HG03108 (cell line): ENCODE results near the gene RSPH6A.
A peak's percentile ranks its signal among the peaks of the same experiment; 100 is the strongest.

Experiments
- ATAC-seq: cut with Tn5 transposase; IDR thresholded peaks from one replicate; pipeline ENCODE4 v1.9.1; 2021; ENCODE audit warnings: moderate library complexity; ENCODE audit not compliant: unreplicated experiment

The RSPH6A gene

DNA sequence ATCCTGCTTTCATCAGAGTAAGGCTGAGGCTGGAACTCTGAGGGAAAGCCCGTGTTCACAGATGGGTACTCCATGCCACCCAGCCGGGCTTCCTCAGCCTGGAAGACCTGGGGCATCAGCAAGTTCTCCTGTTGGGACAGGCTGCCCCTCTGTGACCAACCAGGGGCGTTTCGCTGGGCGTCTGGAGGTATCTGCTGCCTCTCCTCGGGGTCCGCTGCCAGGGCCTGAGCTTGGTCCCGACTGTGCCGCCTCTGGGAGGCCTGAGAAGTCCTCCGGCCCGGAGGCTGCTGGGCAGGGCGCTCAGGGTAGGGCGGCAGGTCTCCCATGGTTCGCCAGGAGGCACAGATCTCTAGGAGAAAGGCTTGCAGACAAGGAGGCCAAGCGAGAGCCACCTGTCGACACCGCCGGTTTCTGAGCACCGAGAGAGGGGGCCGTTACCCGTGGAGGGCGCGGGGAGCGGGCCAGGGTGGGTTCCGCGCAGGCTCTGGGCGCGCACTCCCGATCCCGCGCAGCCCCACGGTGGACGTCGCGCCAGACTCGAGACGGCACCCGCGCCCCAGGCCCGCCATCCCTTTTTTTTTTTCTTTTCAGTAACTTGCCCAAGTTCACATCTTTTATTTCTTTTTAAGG, at the start of gene RSPH6A:
Gene RSPH6A, minus strand, starts transcription at position 458 of the 630 bp plus-strand sequence. Its CDS starts 132 bp downstream, at position 326.
- no peak for ATAC-seq

DNA sequence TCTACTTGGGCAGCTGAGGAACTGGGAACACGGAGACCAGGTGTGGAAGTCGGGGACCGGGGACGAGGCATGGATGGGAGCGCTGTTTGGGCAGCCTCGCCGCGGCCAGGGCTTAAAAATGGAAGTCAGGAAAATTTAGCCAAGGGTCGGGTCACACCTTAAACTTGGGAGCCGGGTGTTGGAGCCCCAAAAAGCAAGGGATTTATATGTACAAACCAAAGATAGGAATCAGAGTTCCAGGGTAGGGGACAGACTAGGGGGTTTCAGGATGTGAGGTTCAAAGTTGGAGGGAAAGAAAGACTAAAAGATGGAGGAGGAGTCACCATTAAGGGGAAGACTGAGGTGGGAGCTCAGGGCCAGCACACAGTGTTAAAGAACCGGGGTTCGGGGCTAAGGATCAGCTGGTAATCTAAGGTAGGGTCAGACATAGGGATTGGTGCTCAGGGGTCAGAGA, 49.5 kb upstream of the RSPH6A start:
- no peak for ATAC-seq

DNA sequence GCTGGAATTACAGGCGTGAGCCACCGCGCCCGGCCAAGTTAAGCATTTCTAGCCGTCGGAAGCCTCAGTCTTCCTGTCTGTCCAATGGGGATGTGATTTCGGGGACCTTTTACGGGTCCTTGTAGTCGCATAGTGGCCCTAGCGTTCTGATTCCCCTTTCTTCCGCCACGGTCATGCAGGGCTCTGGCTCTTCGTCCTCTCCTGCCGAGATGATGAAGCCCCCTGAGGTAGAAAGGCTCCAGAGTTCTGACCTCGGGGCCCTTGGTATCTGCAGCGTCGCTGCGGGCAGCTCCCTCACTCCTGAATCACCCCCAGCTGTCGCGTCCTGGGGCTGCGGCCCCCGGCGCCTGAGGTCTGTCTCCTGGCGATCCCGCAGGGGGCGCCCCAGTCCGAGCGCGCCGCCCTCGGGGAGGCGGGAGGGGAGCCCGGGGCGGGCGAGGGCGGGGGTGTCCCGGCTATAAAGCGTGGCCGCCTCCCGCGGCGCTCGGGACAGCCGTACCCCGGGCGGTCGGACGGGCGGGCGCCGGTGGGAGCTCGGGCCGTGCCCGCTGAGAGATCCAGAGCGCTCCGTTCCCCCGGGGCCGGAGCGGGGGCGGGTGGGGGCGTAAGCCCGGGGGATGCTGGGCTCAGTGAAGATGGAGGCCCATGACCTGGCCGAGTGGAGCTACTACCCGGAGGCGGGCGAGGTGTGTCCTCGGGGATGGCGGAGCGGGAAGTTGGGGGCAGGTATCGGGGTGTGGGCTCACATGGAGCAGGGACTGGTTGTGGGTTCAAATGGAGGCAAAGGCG, 48.9 kb upstream of the RSPH6A start, which contains the start of gene FOXA3:
Gene FOXA3, plus strand, starts transcription at position 487 of the 789 bp plus-strand sequence. Its CDS starts 131 bp downstream, at position 618.
- ATAC-seq: peak; percentile 42

DNA sequence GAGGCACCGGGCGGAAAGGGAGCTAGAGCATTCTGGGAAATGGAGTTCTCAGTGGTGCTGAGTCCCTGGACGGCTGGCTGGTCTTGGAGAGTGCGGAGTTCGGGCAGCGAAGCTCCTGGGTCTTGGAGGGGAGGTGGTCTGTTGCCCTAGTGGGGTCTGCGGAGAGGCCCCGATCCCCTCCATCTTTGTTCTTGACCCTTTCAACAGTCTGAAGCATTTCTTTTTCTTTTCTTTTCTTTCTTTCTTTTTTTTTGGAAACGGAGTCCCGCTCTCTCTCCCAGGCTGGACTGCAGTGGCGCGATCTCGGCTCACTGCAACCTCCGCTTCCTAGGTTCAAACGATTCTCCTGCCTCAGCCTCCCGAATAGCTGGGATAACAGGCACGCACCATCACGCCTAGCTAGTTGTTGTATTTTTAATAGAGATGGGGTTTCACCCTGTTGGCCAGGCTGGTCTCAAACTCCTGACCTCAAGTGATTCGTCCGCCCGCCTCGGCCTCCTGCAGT, 48.3 kb upstream of the RSPH6A start:
- no peak for ATAC-seq

DNA sequence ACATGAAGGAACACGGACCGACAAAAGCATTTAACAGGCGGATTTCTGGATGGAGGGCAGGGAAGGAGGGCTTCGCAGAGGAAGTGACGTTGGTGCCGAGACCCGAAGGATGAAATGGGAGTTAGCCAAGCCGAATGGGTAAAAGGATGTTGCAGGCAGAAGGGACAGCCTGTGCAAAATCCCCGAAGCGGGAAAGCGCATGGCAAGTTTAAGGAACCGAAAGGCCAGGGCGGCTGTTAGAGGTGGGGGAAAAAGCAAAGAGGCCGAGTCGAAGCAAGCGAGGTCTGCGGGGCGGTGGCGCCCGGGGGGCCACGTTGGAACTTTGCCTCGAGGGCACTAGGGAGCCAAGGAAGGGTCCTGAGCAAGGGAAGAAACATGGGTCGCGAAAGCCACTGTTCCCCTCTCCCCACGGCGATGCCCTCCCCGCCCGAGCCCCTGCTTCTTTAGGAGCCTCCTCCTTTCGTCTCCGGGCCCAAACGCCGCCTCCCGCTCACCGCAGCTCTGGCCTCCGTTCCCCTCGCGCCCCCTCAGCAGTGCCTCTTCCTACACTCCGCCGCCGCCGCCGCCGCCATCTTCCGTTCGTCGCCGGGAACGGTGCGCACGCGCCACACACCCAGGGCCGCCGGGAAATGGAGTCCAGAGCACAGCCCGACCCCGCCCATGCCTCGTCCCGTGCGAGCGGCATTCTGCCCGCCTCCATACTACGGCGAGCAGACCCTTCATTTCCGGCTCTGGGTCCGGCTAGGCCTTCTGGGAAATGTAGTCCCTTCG, 47.6 kb upstream of the RSPH6A start, which contains the start of gene SYMPK:
Gene SYMPK, minus strand, starts transcription at position 584 of the 771 bp plus-strand sequence. CDS start 8,652 bp downstream, outside the sequence.
- peak; percentile 93 for ATAC-seq

DNA sequence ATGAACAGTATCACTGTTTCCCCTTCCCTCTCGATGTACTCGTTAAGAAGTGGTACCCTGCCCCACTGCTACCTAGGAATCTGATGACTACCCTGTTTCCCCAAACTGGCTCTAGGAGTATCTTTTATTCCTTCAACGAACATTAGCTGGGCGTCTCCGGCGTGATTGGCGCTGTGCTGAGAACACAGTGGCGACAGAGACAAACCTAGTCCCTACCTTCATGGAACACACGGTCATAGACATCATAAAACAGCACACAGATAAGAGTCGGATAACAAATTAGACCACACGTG, 47.1 kb upstream of the RSPH6A start:
- no peak for ATAC-seq

DNA sequence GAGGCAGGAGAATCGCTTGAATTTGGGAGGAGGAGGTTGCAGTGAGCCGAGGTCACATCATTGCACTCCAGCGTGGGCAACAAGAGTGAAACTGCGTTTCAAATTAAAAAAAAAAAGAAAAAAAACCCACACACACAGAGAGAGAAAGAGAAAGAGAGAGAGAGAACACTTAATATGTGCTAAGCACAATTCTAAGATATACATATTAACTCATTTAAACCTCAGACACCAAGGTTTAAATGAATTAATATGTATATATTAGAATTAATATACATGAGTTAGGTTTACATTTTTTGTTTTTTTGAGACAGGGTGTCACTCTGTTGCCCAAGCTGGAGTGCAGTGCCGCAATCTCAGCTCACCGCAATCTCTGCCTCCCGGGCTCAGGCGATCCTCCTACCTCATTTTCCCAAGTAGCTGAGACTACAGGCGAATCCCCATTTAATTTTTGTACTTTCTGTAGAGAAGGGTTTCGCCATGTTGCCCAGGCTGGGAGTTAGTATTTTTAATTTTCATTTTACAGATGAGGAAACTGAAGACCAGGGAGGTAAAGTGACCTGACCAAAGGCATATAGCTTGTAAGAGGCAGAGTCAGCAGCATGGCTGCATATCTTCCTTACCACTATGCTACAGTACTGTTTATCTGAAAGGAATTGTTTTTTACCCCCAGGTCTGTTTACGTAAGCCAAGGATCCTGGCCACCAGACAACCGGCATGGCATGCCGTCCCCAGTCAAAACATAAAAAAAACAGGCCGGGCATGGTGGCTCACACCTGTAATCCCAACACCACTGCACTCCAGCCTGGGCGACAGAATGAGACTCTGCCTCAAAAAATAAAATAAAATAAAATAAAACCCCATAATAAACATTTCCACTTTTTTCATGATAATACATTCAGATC, 45.5 kb upstream of the RSPH6A start:
- no peak for ATAC-seq

DNA sequence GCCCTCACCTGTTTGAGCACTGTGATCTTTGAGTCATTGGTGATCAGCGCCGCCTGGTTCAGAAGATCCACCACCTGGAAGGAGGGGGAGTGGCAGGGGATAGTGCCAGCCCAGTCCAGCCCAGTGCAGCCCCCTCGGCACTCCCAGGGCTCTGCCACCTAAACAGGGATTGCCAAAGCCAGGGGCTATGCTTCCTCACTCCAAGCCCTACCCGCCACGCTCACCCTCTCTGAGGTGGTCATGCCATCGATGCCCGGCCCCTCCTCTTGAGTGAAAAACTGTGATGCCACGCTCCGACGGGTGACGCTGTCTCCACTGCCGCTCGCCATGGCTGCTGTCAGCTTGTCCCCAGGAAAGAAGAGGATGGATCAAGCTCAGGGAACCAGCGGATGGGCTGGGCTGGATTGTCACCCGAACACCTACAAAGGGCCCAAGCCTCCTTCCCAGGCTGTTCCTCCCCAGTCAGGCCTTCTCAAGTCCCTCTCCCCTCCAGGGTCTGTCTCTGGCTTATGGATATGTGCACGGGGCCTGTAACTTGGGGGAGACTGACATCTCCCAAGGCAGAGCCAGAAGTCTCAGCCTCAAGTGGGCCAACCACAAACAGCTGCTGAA, 39.2 kb upstream of the RSPH6A start:
- ATAC-seq: no peak

DNA sequence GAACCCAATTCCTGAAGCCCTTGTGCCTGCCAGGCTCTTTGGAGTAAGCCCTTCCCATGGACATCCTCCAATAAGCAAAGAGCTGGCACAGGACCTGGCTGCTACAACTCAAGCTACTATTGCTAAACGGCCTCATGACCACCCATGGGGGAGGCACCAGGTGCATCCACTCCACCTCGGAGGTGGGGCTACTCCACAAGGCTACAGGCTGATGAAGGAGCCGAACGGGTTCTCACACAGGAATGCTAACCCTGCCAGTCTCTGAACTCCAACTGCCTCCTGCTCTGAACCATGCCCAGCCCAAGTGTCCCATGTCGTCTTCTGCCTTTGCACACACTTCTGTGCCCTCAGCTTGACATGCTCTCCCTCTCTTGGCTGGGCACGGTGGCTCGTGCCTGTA, 37.9 kb upstream of the RSPH6A start:
- no peak for ATAC-seq

DNA sequence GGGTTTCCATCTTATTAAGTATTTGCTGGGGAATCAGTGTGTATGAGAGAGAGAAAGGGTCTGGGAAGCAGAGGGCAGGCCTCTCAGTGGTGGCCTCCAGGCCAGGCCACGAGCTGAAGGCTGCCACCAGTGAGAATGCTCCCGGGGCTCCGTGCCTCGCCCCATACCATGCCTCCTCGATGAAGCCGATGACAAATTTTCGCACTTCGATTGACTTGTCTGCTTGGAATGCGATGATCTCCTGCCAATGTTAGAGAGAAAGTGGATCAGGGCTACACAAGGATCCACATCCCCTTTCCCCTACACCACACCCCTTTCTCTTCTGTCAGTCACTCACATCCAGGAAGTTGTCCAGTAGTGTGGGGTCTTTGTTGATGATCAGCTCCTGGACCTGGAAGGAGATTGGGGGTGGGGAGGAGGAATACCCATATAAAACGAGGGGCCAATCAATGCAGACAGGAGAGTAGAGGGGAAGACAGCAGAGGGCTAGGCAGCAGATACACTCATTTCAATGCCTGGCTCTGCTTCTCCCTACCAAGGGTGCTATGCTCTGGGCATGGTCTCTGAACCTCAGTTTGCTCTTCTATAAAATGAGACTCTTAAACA, 37.1 kb upstream of the RSPH6A start:
- no peak for ATAC-seq

DNA sequence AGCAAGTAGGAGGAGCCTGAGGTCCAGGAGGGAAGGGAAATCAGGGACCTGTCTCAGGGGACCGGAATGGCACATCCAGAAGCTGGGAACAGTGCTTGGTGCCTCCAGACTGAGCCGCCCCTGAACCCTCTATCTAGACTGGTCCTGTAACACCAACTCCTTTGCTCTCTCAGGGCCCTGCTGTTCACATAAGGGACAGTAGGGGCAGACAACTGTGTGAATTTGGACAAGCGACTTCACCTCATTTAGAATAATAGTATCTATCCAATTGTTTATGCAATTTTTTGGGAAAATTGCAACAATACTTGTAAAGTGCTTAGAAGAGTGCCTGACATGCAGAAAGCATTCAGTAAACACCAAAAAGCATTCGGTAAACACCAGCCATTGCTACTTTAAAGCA, 33.8 kb upstream of the RSPH6A start:
- ATAC-seq: no peak

DNA sequence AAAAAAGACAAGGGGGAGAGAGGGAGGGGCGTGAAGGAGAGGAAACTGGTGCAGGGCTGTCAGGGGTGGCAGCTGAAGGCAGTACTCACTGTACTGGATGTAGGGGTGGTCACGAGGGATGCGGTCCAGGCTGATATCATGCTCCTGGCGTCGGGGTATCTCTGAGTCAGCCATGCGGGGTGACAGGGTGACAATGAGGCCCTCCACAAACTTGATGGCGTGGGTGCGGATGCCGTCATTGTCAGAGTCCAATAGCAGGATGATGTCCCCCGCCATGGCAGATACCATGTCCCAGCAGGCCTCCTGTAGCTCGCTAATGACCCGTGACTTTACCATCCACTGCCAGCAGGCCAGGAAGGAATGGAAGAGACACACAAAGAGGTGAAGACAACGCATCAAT, 32.6 kb upstream of the RSPH6A start:
- ATAC-seq: no peak

DNA sequence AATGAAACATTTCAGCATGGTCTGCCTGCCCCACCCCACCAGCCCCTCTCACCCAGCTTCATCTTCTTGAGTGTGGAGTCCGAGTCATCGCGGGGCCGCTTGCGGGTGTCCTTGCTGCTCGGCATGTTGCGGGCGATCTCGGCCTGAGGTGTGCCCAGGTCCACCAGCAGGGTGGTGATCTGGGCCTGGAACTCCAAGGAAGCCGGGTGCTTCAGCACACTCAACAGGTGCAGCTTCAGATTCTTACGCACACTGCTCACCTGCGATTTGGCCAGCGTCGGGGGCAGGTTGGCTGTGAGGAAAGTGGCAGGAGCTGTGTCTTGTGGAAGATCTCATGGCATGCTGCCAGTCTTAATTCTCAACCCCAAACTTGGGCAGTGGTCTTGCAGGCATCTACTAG, 27.1 kb upstream of the RSPH6A start:
- no peak for ATAC-seq

DNA sequence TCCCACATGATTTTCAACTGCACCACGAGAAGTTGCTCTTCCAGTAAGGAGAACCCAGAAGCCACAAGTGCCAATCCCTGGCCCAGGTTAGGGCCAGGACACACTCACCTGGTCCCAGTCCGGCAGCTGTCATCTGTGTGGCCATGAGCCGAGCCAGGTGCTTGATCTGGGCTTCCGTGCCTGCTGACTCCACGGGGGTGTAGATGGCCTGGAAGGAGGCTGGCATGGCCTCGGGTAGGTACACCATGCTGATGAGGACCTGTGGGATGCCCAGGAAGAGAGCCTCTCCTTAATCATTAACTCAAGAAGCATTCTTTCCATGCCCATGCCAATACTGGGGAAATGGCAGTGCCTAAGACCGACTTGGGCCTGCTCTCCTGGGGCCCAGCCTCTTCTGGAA, 19.9 kb upstream of the RSPH6A start:
- ATAC-seq: no peak

DNA sequence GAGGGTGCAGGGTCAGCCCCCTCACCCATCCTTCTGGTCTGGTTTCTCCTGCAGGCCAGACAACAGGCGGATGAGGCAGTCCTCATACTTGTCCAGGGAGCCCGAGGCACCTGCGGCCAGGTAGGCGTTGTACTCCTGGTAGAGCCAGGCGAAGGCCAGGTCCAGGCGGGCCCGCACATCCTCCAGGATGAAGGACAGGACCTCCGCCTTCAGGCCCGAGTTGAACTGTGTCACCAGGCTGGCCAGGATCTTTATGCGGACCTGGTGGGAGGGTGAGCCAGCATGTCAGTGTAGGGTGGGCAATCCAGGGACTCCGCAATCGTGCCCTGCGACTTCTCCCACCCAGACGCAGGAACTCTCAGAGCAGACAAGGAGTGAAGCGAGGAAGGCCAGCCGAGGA, 13.8 kb upstream of the RSPH6A start:
- no peak for ATAC-seq

DNA sequence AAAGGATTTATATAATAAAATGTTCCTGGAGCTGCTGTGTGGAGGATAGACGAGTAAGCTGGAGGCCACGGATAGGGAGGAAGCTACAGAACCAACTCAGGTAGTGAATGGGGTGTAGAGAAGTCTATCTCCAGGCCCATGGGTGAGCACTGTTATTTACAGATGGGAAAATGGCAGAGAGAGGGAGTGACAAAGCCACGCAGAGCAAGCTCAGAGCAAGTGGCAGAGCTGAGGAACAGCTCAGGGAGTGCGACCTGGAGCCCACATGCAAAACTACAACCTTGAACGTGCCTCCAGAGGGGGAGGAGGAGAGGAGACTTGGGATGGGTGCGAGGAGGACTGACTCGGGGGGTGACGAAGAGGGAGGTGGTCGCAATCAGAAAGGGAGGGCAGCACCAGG, 13.4 kb upstream of the RSPH6A start:
- no peak for ATAC-seq

DNA sequence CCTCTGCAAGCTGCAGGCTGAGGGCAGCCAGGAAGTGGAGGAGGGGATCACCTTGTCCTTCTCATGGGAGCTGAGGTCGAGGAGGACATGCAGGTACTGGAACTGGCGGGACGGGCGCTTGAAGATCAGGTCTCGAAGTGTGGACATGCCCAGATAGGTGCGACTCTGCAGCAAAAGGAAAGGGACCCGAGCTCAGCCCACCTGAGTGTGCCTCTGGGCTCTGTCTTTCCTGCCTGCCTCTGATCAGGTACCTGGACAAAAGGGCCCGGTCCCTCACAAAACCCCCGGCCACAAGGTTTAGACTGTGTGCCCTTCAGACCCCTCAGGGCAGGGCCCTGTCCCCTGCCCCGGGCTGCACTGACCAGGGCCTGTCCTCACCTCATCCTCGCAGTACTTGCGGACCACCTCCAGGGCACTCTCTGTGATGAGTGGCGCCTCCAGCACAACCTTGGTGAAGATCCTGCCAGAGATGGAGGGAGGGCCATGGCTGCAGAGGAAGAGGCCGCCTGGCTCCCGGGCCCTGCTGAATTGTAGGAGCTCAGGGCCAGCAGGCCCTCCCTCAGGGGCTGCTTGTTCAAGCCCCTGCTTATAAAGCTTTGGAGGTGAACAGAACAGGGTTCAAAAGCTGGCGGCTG, 12.5 kb upstream of the RSPH6A start:
- ATAC-seq: no peak

DNA sequence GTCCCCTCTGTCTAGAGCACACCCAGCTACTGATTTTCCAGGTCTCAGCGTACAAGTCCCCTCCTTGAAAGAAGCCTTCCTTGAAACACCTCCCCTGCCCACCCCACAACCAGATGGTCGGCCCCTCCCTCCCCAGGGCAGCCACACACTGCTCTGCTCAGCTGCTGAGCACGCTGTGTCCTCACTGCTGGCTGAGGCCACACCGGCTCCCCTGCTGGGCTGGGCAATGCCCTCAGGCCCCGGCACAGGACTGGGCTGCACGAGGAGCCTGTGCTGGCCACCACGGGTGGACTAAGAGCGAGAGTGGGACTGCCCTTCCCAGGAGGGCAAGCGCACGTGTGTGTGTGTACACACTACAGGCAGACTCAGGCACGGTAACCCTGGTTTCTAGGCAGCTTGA, 11.8 kb upstream of the RSPH6A start:
- ATAC-seq: no peak
